Hepatocyte (in vitro differentiated cells): ENCODE measurements around the gene XDH. TPM values are rescaled to one million over a fixed set of nuclear protein-coding genes. Genes with fewer than 3 reads are reported as not detected.

ENCODE experiments used
- DNase-seq: peaks from one replicate; pipeline ENCODE4 v3.0.0-alpha.2; 2016; ENCODE audit warnings: low spot score
- H2AFZ ChIP-seq: fragments of 200-600 bp; sonication (generic); 2 replicates; pipeline ENCODE4 v1.6.0; 2016; ENCODE audit warnings: antibody characterized with exemption, mild to moderate bottlenecking
- H3K27ac ChIP-seq: fragments of 200-600 bp; sonication (generic); 2 replicates; pipeline ENCODE4 v1.5.1; 2016; ENCODE audit warnings: mild to moderate bottlenecking
- H3K27me3 ChIP-seq: fragments of 200-600 bp; sonication (generic); 2 replicates; pipeline ENCODE4 v1.6.1; 2016
- H3K36me3 ChIP-seq: fragments of 200-600 bp; sonication (generic); replicated peaks from 2 replicates; pipeline ENCODE4 v1.5.1; 2016; ENCODE audit warnings: low read depth; ENCODE audit not compliant: insufficient read depth
- H3K4me1 ChIP-seq: fragments of 200-600 bp; sonication (generic); 2 replicates; pipeline ENCODE4 v1.5.1; 2016; ENCODE audit warnings: mild to moderate bottlenecking, moderate library complexity; ENCODE audit not compliant: insufficient read depth
- H3K4me2 ChIP-seq: fragments of 200-600 bp; sonication (generic); 2 replicates; pipeline ENCODE4 v1.6.0; 2016
- H3K4me3 ChIP-seq: fragments of 200-600 bp; sonication (generic); 2 replicates; pipeline ENCODE4 v1.5.1; 2016; ENCODE audit warnings: mild to moderate bottlenecking
- H3K79me2 ChIP-seq: fragments of 200-600 bp; sonication (generic); 2 replicates; pipeline ENCODE4 v1.6.0; 2017; ENCODE audit warnings: mild to moderate bottlenecking
- H3K9me2 ChIP-seq: fragments of 200-600 bp; sonication (generic); replicated peaks from 2 replicates; pipeline ENCODE4 v1.6.0; 2017; ENCODE audit warnings: mild to moderate bottlenecking; ENCODE audit not compliant: insufficient read depth
- H3K9me3 ChIP-seq: fragments of 200-600 bp; sonication (generic); 2 replicates; pipeline ENCODE4 v1.5.1; 2016; ENCODE audit warnings: low read depth, mild to moderate bottlenecking
- H4K20me1 ChIP-seq: fragments of 200-600 bp; sonication (generic); 2 replicates; pipeline ENCODE4 v1.6.0; 2016; ENCODE audit warnings: mild to moderate bottlenecking; ENCODE audit not compliant: insufficient read depth, poor library complexity, severe bottlenecking
- CTCF ChIP-seq: fragments of 200-600 bp; sonication (generic); IDR thresholded peaks from 2 replicates; pipeline ENCODE4 v1.5.1; 2016; ENCODE audit warnings: antibody characterized with exemption, mild to moderate bottlenecking; ENCODE audit not compliant: poor library complexity
- EZH2 ChIP-seq: fragments of 200-600 bp; sonication (generic); IDR thresholded peaks from 2 replicates; pipeline ENCODE4 v1.6.1; 2016; ENCODE audit warnings: antibody characterized with exemption, mild to moderate bottlenecking, borderline replicate concordance
- EZH2phosphoT487 ChIP-seq: fragments of 200-600 bp; sonication (generic); IDR thresholded peaks from one replicate; pipeline ENCODE4 v1.6.1; 2018; ENCODE audit warnings: antibody characterized with exemption, mild to moderate bottlenecking, low read depth, moderate library complexity; ENCODE audit not compliant: unreplicated experiment, severe bottlenecking
- WGBS: methylation state at CpG from one replicate; pipeline ENCODE4 v1.1.6; 2016; ENCODE audit warnings: low lambda C conversion rate; ENCODE audit errors: missing lambda C conversion rate; 5-methylcytosine and 5-hydroxymethylcytosine counted together
- polyA plus RNA-seq: library from polyadenylated mRNA; unstranded; fragments of >200 nt; fragmentation: Nextera tagmentation; extraction: Ambion mirVana; gene quantifications from 2 replicates; pipeline ENCODE4 v1.2.1, GENCODE V29; 2016
- total RNA-seq: library from RNA; depleted of rRNA; stranded (reverse); fragments of >200 nt; gene quantifications from 2 replicates; pipeline ENCODE4 v1.2.3, GENCODE V29; 2014

XDH gene
- total and polyA plus RNA-seq, 2 experiments from 2014 or later, result 1.6 to 6.7 TPM

GRCh38 chr2:31430439-31431165, 16.1 kb upstream of the XDH start:
- no peak overlapping the region for H3K4me2 ChIP-seq
- DNase-seq, result no peak
- H3K9me2 ChIP-seq, result no peaks in the 10 kb centered on the region
- no peaks in the 10 kb centered on the region for H3K79me2 ChIP-seq
- TF ChIP-seq CTCF (no peak), EZH2phosphoT487 (no peak), EZH2 (no peak)
- no peaks in the 10 kb centered on the region for H3K4me1 ChIP-seq
- H4K20me1 ChIP-seq, result no peaks in the 10 kb centered on the region
- H2AFZ ChIP-seq, result no peak overlapping the region
- H3K4me3 ChIP-seq, result no peak overlapping the region
- H3K27ac ChIP-seq, result no peak overlapping the region
- no peaks in the 10 kb centered on the region for H3K36me3 ChIP-seq
- H3K27me3 ChIP-seq, result no peaks in the 10 kb centered on the region
- H3K9me3 ChIP-seq, result no peaks in the 10 kb centered on the region
- 94% methylated on average over 9 of the region's 9 CpGs for WGBS

- H3K4me2 ChIP-seq, result no peak overlapping the region
- no peaks in the 10 kb centered on the region for H3K9me3 ChIP-seq
- no peaks in the 10 kb centered on the region for H3K9me2 ChIP-seq
- no peaks in the 10 kb centered on the region for H3K27me3 ChIP-seq
- H4K20me1 ChIP-seq, result no peaks in the 10 kb centered on the region
- no peaks in the 10 kb centered on the region for H3K79me2 ChIP-seq
- H2AFZ ChIP-seq, result no peak overlapping the region
- DNase-seq, result no peak
- 78% methylated on average over 5 of the region's 5 CpGs for WGBS
- no peak overlapping the region for H3K27ac ChIP-seq
- H3K4me3 ChIP-seq, result no peak overlapping the region
- TF ChIP-seq EZH2phosphoT487 (no peak), CTCF (no peak), EZH2 (no peak)
- H3K36me3 ChIP-seq, result no peaks in the 10 kb centered on the region
- H3K4me1 ChIP-seq, result no peaks in the 10 kb centered on the region
Measured at GRCh38 chr2:31429759-31430438, 15.4 kb upstream of the XDH start.

- H3K27ac ChIP-seq, result no peak overlapping the region
- no peaks in the 10 kb centered on the region for H3K9me3 ChIP-seq
- H4K20me1 ChIP-seq, result no peaks in the 10 kb centered on the region
- no peaks in the 10 kb centered on the region for H3K36me3 ChIP-seq
- no peaks in the 10 kb centered on the region for H3K27me3 ChIP-seq
- H3K79me2 ChIP-seq, result no peaks in the 10 kb centered on the region
- TF ChIP-seq CTCF (no peak), EZH2 (no peak), EZH2phosphoT487 (no peak)
- no peaks in the 10 kb centered on the region for H3K9me2 ChIP-seq
- no peaks in the 10 kb centered on the region for H3K4me1 ChIP-seq
- no peak for DNase-seq
- no peak overlapping the region for H3K4me2 ChIP-seq
- H2AFZ ChIP-seq, result no peak overlapping the region
- no peak overlapping the region for H3K4me3 ChIP-seq
Measured at GRCh38 chr2:31429040-31429439, 14.5 kb upstream of the XDH start.
